ENCODE data around the gene ZFAND2B.

- TF ChIP-seq CTCF (IDR thresholded peaks at IDR 0.05) (no peak), POLR2A (IDR thresholded peaks at IDR 0.05) (no peak)
Measured at GRCh38 chr2:219182331-219183150, 24.0 kb upstream of the ZFAND2B start.

All from lower leg skin (tissue), 3 donors.